Measurements from ENCODE around the gene C6orf132. TPM values are rescaled to one million over a fixed set of nuclear protein-coding genes. Genes with fewer than 3 reads are reported as not detected.
"Not testable (repeated sequence)": the region's sequence is repeated elsewhere in the genome, so short reads cannot be mapped to it uniquely, and the experiment has no call there.

The C6orf132 gene
- total RNA-seq, 1 donor from 2014 or later: 0.23 TPM

DNA sequence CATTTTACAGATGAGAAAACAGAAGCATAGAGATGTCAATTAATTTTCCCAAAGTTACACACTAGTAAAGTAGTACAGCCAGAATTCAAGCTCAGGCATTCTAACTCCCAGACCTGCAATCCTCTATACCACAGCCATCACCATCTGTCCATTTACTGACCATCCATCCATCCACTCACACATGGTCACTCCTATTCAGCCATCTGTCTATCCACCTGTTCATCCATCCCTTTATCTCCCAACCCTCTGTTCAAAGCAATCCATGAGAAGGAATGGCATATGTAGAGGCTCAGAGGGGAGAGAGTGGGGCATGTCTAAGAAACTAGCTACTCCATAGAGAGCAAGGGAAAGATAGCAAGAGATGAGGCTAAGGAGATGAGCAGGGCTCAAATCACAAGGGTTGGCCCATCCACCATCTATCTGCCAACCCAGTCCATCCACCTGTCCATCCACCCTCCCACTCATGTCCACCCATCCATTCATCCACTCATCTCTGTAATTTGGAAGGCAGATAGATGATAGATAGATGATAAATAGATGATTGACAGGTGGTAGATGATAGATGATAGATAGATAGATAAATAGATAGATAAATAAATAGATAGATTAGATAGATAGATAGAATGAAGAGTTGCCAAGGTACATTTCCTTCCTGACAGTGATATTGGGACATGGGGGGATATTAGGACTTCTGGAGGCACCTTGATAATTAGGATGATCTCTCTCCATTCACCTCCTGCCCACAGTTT lies 12.2 kb upstream of the C6orf132 start:
- H3K36me3 Mint-ChIP-seq (ENCODE audit: low read depth): no peaks in the 10 kb centered on the region
- H3K4me1 Mint-ChIP-seq (ENCODE audit: low read depth): no peaks in the 10 kb centered on the region
- intact Hi-C loops (cut with micrococcal nuclease): no loop called here
- H3K9me3 Mint-ChIP-seq: no peaks in the 10 kb centered on the region
- H3K4me3 Mint-ChIP-seq (ENCODE audit: low read depth): no peak overlapping the region
- DNase-seq (ENCODE audit: low spot score): no peak
- peaks cover 5% of the 10 kb centered on the region for H3K27me3 Mint-ChIP-seq (ENCODE audit: low read depth)
- H3K27ac Mint-ChIP-seq: no peak overlapping the region

DNA sequence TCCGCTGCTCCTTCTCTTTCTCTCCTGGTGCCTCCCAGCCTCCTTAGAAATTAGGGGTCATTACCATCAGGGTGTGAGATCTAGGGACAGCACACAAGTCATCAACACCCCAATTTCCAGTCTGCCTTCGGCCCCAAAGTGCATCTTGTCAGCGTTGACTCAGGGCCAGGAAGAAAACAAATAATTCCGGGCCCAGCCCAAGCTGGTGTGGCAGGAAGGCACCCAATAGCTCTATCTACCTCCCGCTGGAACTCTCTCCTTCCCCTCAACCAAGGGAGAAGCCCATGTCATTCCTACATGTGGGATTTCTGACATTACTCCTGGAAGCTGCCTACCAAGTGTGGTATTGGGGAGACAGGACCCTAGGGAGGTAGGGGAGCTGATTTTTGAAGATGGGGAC lies 11.5 kb upstream of the C6orf132 start:
- H3K4me1 Mint-ChIP-seq (ENCODE audit: low read depth): no peaks in the 10 kb centered on the region
- intact Hi-C loops (cut with micrococcal nuclease): no loop called here
- H3K36me3 Mint-ChIP-seq (ENCODE audit: low read depth): no peaks in the 10 kb centered on the region
- H3K9me3 Mint-ChIP-seq: no peaks in the 10 kb centered on the region
- no peak for DNase-seq (ENCODE audit: low spot score)
- H3K27me3 Mint-ChIP-seq (ENCODE audit: low read depth): peaks cover 5% of the 10 kb centered on the region
- no peak overlapping the region for H3K27ac Mint-ChIP-seq
- no peak overlapping the region for H3K4me3 Mint-ChIP-seq (ENCODE audit: low read depth)

DNA sequence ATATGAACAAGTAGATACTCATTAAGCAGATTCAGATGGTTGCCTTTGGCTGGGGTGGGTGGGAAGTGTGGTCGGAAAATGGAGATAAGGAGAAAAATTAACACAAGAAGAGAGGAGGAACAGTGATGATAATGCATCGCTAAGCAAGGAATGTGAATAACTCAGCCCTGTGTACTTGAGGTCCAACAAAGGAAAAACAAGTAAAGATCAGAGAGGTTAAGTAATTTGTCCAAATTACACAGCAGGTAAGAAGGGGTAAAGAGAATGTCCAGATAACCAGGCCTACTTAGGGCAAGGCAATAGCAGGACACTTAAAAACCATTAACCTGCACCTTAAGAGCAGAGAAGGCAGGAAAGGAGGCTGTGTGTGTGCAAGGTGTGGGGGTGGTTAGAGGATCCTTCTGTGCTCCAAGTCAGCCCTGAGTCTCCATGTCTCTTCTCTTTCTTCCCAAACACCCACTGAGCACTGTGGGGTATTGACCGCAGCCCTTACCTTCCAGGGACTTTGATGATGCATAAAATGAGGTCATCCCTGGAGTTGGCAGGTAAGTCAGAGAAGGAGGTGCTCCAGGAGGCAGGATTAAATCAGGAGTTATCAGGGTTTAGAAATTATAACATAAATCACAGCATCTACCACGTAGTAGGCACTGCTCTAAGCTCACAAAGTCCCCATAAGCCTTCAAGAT lies 10.3 kb upstream of the C6orf132 start:
- H3K4me1 Mint-ChIP-seq (ENCODE audit: low read depth); H3K4me3 Mint-ChIP-seq (ENCODE audit: low read depth); H3K36me3 Mint-ChIP-seq (ENCODE audit: low read depth); DNase-seq (ENCODE audit: low spot score); intact Hi-C loops (cut with micrococcal nuclease); H3K27me3 Mint-ChIP-seq (ENCODE audit: low read depth); H3K27ac Mint-ChIP-seq; H3K9me3 Mint-ChIP-seq: not testable (repeated sequence)

DNA sequence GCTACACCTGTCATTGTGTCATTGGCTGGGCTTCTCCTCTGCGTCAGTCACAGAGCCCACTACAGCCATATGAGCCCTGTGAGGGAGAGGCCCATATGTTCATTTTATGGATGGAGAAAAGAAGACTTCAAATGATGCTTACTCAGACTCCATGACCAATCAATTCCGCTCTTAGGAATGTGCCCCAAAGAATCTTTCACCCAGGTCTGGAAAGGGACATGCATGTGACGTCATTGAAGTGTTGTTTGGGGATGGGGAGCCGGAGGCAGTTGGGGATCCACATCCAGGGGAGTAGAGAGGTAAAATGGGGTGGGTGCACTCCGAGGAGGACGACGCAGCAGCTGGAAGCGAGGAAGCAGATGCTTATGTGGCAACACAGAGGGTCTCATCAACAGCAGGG lies 9.6 kb upstream of the C6orf132 start:
- H3K27ac Mint-ChIP-seq: no peak overlapping the region
- DNase-seq (ENCODE audit: low spot score): no peak
- H3K27me3 Mint-ChIP-seq (ENCODE audit: low read depth): peaks cover 5% of the 10 kb centered on the region
- no peak overlapping the region for H3K4me3 Mint-ChIP-seq (ENCODE audit: low read depth)
- H3K9me3 Mint-ChIP-seq: no peaks in the 10 kb centered on the region
- H3K36me3 Mint-ChIP-seq (ENCODE audit: low read depth): no peaks in the 10 kb centered on the region
- no peaks in the 10 kb centered on the region for H3K4me1 Mint-ChIP-seq (ENCODE audit: low read depth)
- intact Hi-C loops (cut with micrococcal nuclease): no loop called here

DNA sequence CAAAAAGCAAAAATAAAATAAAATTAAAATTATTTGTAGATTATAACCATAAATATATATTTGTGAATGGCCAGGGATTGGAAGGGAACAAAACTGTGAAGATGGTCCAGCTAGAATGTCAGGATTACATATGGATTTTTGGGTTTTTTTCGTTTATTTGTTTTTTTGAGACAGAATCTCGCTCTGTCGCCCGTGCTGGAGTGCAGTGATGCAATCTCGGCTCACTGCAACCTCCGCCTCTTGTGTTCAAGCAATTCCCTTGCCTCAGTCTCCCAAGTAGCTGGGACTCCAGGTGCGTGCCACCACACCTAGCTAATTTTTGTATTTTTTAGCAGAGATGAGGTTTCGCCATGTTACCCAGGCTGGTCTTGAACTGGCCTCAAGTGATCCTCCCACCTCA lies 7.8 kb upstream of the C6orf132 start:
- H3K27ac Mint-ChIP-seq: no peak overlapping the region

DNA sequence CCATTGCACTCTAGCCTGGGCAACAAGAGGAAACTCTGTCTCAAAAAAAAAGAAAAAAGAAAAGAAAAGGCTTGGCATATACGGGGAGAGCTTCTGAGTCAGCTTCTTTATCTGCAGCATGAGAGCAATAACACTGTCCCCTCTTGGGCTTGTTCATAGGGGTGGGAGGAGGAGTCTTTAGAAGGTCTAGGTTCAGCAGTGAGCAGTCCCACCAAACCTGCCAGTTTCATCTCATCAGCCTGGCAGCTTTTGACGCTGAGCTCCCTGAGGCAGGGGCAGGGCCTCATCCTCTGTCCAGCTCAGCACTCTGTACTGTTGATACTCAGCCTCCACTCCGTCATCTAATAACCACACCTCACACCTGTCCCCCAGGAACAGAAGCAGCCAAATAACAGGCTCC lies 5.6 kb upstream of the C6orf132 start:
- Mint-ChIP-seq H3K4me1 (ENCODE audit: low read depth) (no peaks in the 10 kb centered on the region), H3K4me3 (ENCODE audit: low read depth) (no peak overlapping the region), H3K27me3 (ENCODE audit: low read depth) (peaks cover 15% of the 10 kb centered on the region), H3K9me3 (no peaks in the 10 kb centered on the region), H3K36me3 (ENCODE audit: low read depth) (no peaks in the 10 kb centered on the region), H3K27ac (no peak overlapping the region)
- intact Hi-C loops (cut with micrococcal nuclease): no loop called here
- no peak for DNase-seq (ENCODE audit: low spot score)

More for the DNA sequence above, 7.8 kb upstream of the C6orf132 start:
- Mint-ChIP-seq H3K4me1 (ENCODE audit: low read depth) (no peaks in the 10 kb centered on the region), H3K36me3 (ENCODE audit: low read depth) (no peaks in the 10 kb centered on the region), H3K9me3 (no peaks in the 10 kb centered on the region), H3K27me3 (ENCODE audit: low read depth) (peaks cover 6% of the 10 kb centered on the region), H3K4me3 (ENCODE audit: low read depth) (no peak overlapping the region)
- intact Hi-C loops (cut with micrococcal nuclease): no loop called here
- DNase-seq (ENCODE audit: low spot score): no peak

DNA sequence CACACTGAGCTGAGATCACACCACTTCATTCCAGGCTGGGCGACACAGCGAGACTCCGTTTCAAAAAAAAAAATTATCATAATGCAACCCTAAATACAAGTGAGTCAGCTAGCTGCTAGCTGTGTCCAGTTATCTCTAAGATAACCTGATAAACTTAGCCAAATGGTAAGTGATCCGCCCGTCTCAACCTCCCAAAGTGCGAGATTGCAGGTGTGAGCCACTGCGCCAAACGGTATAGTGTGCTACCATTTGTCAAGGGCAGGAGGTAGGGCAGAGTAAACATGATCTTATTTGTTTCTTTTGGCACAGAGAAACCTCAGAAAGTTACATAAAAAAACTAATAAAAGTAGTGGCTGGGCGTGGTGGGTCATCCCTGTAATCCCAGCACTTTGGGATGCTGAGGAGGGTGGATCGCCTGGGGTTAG lies 4.7 kb upstream of the C6orf132 start:
- no peaks in the 10 kb centered on the region for H3K36me3 Mint-ChIP-seq (ENCODE audit: low read depth)

DNA sequence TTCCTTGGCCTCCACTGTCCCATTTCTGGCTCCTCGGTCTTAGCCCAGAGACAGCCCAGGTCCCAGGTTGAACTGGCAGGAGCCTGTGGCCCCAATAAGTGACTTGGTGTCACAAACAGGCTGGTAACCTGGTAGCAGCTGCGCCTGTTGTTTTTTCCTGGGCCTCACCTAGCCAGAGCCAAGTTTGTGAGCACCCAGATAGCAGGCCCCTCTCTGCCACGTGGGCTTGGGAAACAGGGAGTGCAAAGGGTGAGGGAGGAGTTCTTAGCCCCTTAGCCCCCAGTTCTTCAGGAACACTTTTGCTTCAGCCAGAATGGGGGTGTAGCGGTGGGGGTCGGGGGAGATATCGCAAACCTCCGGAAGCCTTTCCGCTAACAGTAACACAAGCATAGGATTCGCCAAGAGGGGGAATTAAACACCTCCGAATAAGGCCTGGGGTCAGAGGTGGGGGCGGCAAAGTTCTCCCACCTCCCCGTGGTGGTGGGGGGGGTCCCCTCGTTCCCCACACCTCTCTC lies 760 bp downstream of the C6orf132 start:
- H3K4me3 Mint-ChIP-seq (ENCODE audit: low read depth): no peak overlapping the region
- H3K27ac Mint-ChIP-seq: no peak overlapping the region
- no peaks in the 10 kb centered on the region for H3K9me3 Mint-ChIP-seq
- H3K36me3 Mint-ChIP-seq (ENCODE audit: low read depth): no peaks in the 10 kb centered on the region
- intact Hi-C loops (cut with micrococcal nuclease): no loop called here
- peaks cover 38% of the 10 kb centered on the region for H3K27me3 Mint-ChIP-seq (ENCODE audit: low read depth)
- no peak for DNase-seq (ENCODE audit: low spot score)
- peaks cover 4% of the 10 kb centered on the region for H3K4me1 Mint-ChIP-seq (ENCODE audit: low read depth)

More for the DNA sequence above, 4.7 kb upstream of the C6orf132 start:
- Mint-ChIP-seq H3K4me3 (ENCODE audit: low read depth) (no peak overlapping the region), H3K9me3 (no peaks in the 10 kb centered on the region), H3K27ac (no peak overlapping the region), H3K4me1 (ENCODE audit: low read depth) (peaks cover 2% of the 10 kb centered on the region), H3K27me3 (ENCODE audit: low read depth) (peaks cover 19% of the 10 kb centered on the region)
- intact Hi-C loops (cut with micrococcal nuclease): no loop called here
- DNase-seq (ENCODE audit: low spot score): no peak

DNA sequence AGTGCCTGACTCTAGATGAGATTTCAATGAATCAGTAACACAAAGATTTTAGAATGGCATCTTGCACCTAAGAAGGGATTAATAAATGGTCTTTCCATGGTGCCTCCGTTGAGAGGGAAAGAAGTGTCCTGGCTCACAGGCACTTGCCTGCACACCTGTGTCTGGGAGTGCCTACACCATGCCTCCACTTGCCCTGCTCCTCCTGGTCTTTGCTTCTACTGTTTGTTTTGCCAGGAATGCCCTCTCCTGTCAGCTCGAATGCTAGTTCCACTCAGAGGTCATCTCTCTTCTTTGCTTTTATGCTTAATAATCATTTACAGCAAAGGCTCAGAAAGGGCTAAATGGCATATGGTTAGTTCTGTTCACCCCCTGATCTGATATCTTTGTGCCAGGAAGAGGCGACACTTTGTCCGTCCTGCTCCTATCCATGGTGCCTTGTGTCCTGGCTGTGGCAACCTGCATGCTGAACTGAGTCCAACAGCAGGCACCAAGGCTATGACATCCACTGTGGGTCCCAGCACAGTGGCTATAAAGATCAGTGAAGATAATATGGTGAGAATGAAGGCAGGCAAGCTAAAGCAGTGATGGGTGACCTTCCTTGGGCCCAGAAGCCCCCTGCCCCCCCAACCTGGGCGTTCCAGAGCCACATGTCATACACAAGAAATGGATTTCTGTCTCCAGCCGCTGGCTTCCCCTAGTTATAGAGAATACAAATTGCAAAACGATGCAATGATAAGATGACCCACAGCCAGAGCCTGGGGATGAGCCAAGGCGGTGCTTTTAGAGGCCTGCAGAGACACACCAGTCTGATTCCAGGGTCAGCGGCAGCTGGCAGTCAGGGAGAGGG lies 1.4 kb downstream of the C6orf132 start:
- no peaks in the 10 kb centered on the region for H3K9me3 Mint-ChIP-seq
- peaks cover 38% of the 10 kb centered on the region for H3K27me3 Mint-ChIP-seq (ENCODE audit: low read depth)
- H3K4me3 Mint-ChIP-seq (ENCODE audit: low read depth): no peak overlapping the region
- intact Hi-C loops (cut with micrococcal nuclease): no loop called here
- peaks cover 8% of the 10 kb centered on the region for H3K4me1 Mint-ChIP-seq (ENCODE audit: low read depth)
- no peak overlapping the region for H3K27ac Mint-ChIP-seq
- H3K36me3 Mint-ChIP-seq (ENCODE audit: low read depth): no peaks in the 10 kb centered on the region
- DNase-seq (ENCODE audit: low spot score): no peak

DNA sequence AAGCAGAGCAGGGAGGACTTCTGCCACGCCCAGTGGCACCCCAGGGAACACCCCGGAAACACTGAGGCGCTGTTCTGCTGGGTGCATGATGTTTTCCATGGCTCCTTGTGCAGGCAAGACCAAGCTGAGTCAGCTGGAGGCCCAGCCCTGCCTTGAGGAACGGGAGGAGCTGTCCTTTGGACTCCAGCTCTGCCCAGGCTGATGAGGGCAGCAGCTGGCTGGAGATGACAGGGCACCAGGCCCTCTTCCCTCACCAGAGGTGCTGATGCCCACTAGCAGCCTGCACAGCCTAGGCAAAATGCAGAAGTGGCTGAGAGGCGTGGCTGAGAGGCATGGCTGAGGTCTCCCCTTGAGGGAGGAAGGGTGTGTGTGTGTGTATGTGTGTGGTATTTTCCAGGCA lies 2.4 kb downstream of the C6orf132 start:
- intact Hi-C loops (cut with micrococcal nuclease): no loop called here
- H3K4me1 Mint-ChIP-seq (ENCODE audit: low read depth): peaks cover 8% of the 10 kb centered on the region
- H3K36me3 Mint-ChIP-seq (ENCODE audit: low read depth): no peaks in the 10 kb centered on the region
- H3K27ac Mint-ChIP-seq: no peak overlapping the region
- no peak for DNase-seq (ENCODE audit: low spot score)
- H3K27me3 Mint-ChIP-seq (ENCODE audit: low read depth): peaks cover 36% of the 10 kb centered on the region
- H3K4me3 Mint-ChIP-seq (ENCODE audit: low read depth): no peak overlapping the region
- H3K9me3 Mint-ChIP-seq: no peaks in the 10 kb centered on the region

DNA sequence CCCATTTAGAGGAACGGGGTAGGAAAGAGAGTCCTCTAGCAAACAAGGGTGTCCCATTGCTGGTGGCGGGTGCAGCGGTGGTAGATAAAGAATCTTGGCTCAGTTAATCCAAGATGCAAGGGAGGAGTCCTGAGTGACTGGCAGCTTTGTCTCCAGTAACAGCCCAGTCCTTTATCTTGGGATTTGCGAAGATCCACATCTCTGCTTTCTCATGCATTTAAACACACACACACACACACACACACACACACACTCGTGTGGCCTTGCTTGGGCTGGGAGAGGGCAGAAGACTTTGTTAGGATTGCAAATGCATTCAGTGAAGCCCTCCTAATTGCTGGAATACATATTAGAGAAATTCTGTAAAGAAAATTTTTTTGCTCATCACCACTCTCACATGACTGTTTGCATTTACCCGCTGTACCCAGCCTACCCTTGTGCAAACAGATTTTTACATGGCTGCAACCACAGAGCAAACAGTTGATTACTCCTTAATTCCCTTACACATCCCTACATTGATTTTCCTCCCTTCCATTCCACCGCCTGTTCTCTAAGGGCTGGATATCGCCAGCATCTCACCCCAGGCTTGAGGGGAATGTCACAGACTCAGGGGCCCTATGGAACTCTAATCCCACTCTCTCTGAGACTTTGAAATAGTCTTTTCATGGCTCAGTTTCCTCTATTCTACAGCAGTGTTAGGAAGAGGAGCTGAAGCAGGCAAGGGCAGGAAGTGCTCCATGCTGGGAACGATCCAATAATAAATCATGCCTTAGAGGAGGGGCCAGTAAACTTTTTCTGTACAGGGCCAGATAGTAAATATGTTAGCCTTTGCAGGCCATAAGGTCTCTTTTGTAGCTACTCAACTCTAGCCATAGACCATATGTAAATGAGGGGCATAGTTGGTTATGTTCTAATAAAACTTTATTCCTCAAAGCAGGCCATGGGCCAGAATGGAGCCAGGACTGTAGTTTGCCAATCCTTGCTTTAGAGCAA lies 3.5 kb downstream of the C6orf132 start:
- H3K4me3 Mint-ChIP-seq (ENCODE audit: low read depth): no peak overlapping the region
- no peaks in the 10 kb centered on the region for H3K36me3 Mint-ChIP-seq (ENCODE audit: low read depth)
- no peak for DNase-seq (ENCODE audit: low spot score)
- peaks cover 34% of the 10 kb centered on the region for H3K27me3 Mint-ChIP-seq (ENCODE audit: low read depth)
- H3K4me1 Mint-ChIP-seq (ENCODE audit: low read depth): peaks cover 8% of the 10 kb centered on the region
- H3K9me3 Mint-ChIP-seq: no peaks in the 10 kb centered on the region
- no peak overlapping the region for H3K27ac Mint-ChIP-seq
- intact Hi-C loops (cut with micrococcal nuclease): no loop called here

DNA sequence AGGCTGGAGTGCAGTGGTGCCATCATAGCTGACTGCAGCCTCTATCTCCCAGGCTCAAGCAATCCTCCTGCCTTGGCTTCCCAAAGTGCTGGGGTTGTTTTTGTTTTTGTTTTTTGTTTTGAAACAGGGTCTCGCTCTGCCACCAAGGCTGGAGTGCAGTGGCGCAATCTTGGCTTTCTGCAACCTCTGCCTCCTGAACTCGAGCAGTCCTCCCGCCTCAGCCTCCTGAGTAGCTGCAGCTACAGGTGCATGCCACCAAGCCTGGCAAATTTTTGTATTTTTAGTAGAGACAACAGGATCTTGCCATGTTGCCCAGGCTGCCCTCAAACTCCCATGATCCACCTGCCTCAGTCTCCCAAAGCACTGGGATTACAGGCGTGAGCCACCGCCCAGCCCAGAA lies 4.2 kb downstream of the C6orf132 start:
- Mint-ChIP-seq H3K36me3 (ENCODE audit: low read depth) (no peaks in the 10 kb centered on the region), H3K9me3 (no peaks in the 10 kb centered on the region), H3K27ac (no peak overlapping the region), H3K4me1 (ENCODE audit: low read depth) (peaks cover 8% of the 10 kb centered on the region), H3K4me3 (ENCODE audit: low read depth) (no peak overlapping the region), H3K27me3 (ENCODE audit: low read depth) (peaks cover 27% of the 10 kb centered on the region)
- intact Hi-C loops (cut with micrococcal nuclease): no loop called here
- no peak for DNase-seq (ENCODE audit: low spot score)
